Heart left ventricle (tissue), 16 donors: Measurements from ENCODE around the gene SV2B. TPM values are rescaled to one million over a fixed set of nuclear protein-coding genes. Genes with fewer than 3 reads are reported as not detected.

Source experiments
- ATAC-seq, 4 donors: fragments of 200-7000 bp; cut with Tn5 transposase; one replicate each; pipeline ENCODE4 v1.9.1; 2020 to 2022; ENCODE audit warnings: moderate library complexity in 4 of 4, mild to moderate bottlenecking in 3 of 4, moderate number of reproducible peaks in 1 of 4
- DNase-seq, 5 donors: peaks; one replicate each; pipeline ENCODE4 v3.0.0-alpha.2; 2020
- H3K27ac ChIP-seq, 12 donors: fragments of 200-600 bp; sonication (generic) in 4 of 12; one replicate each; pipeline versions ENCODE4 v1.5.0 to v1.8.0; 2016 to 2022; ENCODE audit warnings: mild to moderate bottlenecking in 2 of 12
- H3K27me3 ChIP-seq, 9 donors: fragments of 200-600 bp; sonication (generic) in 2 of 9; one replicate each; pipeline versions ENCODE4 v1.5.1 to v1.8.0; 2016 to 2022; ENCODE audit warnings: mild to moderate bottlenecking in 3 of 9
- H3K36me3 ChIP-seq, 9 donors: fragments of 200-600 bp; sonication (generic) in 2 of 9; one replicate each; pipeline versions ENCODE4 v1.5.0 to v1.8.0; 2018 to 2022; ENCODE audit warnings: mild to moderate bottlenecking in 2 of 9
- H3K4me1 ChIP-seq, 12 donors: fragments of 200-600 bp; sonication (generic) in 4 of 12; one replicate each; pipeline versions ENCODE4 v1.5.0 to v1.8.0; 2016 to 2022; ENCODE audit warnings: mild to moderate bottlenecking in 3 of 12
- H3K4me3 ChIP-seq, 12 donors: fragments of 200-600 bp; sonication (generic) in 4 of 12; one replicate each; pipeline versions ENCODE4 v1.5.0 to v1.8.0; 2017 to 2022; ENCODE audit warnings: mild to moderate bottlenecking in 9 of 12, moderate library complexity in 4 of 12
- H3K9me3 ChIP-seq, 12 donors: fragments of 200-600 bp; sonication (generic) in 4 of 12; one replicate each; pipeline versions ENCODE4 v1.5.0 to v1.8.0; 2016 to 2022; ENCODE audit warnings: mild to moderate bottlenecking in 1 of 12
- POLR2A ChIP-seq, 2 donors: fragments of 450-650 bp; IDR thresholded peaks; one replicate each; pipeline ENCODE4 v1.6.1; 2017; ENCODE audit warnings: antibody characterized with exemption in 2 of 2, mild to moderate bottlenecking in 2 of 2, moderate library complexity in 2 of 2
- WGBS, 4 donors: extraction: QIAGEN DNeasy Blood & Tissue Kit in 2 of 4; methylation state at CpG; one replicate each; pipeline versions ENCODE4 v1.1.5 to v1.1.7; 2013 to 2018; 5-methylcytosine and 5-hydroxymethylcytosine counted together
- intact Hi-C, 10 donors: fragments of 100-400 bp; cut with DNase I; formaldehyde crosslinking; loops; one replicate each; pipeline versions ENCODE4 v1.11.1 to v1.14.2; 2022
- polyA plus RNA-seq, 2 donors: library from polyadenylated mRNA; stranded (reverse); fragments of 200-250 nt; gene quantifications; one replicate each; pipeline ENCODE4 v1.2.3, GENCODE V29; 2013
- total RNA-seq, 9 donors: library from RNA; depleted of rRNA in 2 of 9; stranded (reverse); fragments of >200 nt in 2 of 9; fragmentation: NEBNext Ultra II Directional in 3 of 9; extraction: Animal tissue kit (Norgen Biotek cat#: 25700) in 3 of 9; gene quantifications; one replicate each; pipeline versions ENCODE4 v1.1.0 to v1.2.4, GENCODE V29; 2016 to 2023
- TF ChIP-seq, protein P1 (sequence below), 12 donors: fragments of 200-600 bp; sonication (generic) in 4 of 12; IDR thresholded peaks; one replicate each; pipeline versions ENCODE4 v1.5.0 to v1.8.0; 2018 to 2022; ENCODE audit warnings: antibody characterized with exemption in 12 of 12, mild to moderate bottlenecking in 5 of 12
- donor health status: ischemic (EF 13 %, LVEDD 7.1; RV severe dilation, severe dysfunction).
- donor health status: healthy with polysubstance abuse.
- donor health status: DM: no; HTN: yes; CAD: no.
- donor health status: DM: no; HTN: no; CAD: no.
- donor health status: ischemic (EF 25% LVEDD 6.9; RV normal size, moderate dysfunction).
- donor health status: ischemic (EF 25% LVEDD 5.7; RV mildly dilated, moderate dysfunction).
- donor health status: healthy.
- donor health status: DM: yes; HTN: yes; CAD: no.
- donor health status: ischemic (EF 35%, LVEDD 5.7; RV mildly dilated, moderate dysfunction).
- donor health status: nonischemic (EF 11% LVEDD 7.7; RV severe dilation, severe dysfunction).
- donor health status: DM: yes; HTN: yes; CAD: no.
- donor health status: PGD.
- donor health status: ischemic (EF 29% LVEDD 5.4; RV normal size, mild dysfunction).
- donor health status: nonischemic (EF 23%, LVEDD 6.1; RV moderate dilation, normal function).

SV2B gene
- total and polyA plus RNA-seq, 11 donors: 0.42 to 23.5 (median 1.9) TPM

DNA sequence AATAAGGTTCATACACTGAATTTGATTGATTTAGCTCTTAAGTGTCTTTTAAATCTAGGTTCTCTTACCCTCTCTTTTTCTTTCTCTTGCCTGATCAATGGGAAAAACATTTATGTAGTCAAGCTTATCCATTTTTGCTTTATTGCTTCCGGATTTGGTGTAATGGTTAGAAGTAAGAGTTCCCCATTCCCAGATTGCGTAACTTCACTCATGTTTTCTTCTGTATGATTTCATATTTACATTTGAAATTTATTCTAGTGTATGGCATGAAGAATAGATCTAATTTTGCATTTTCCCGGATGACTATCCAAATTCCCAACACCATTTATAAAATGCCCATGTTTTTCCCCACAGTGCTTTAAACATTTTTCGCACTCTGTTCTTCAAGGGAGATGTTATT, 27.9 kb upstream of the SV2B start:
- no peak for DNase-seq
- intact Hi-C loops: no loop called here
- no peak overlapping the region for H3K27ac ChIP-seq
- no peak overlapping the region for H3K4me3 ChIP-seq
- 90 to 94% (median 91%) methylated on average over 4 of the region's 4 CpGs for WGBS, 4 donors
- H3K36me3 ChIP-seq: no peaks in the 10 kb centered on the region
- ATAC-seq: no peak
- no peaks in the 10 kb centered on the region for H3K9me3 ChIP-seq
- peaks cover 0 to 9% (median 0%) of the 10 kb centered on the region in 9 donors for H3K27me3 ChIP-seq
- TF ChIP-seq, protein P1, sequence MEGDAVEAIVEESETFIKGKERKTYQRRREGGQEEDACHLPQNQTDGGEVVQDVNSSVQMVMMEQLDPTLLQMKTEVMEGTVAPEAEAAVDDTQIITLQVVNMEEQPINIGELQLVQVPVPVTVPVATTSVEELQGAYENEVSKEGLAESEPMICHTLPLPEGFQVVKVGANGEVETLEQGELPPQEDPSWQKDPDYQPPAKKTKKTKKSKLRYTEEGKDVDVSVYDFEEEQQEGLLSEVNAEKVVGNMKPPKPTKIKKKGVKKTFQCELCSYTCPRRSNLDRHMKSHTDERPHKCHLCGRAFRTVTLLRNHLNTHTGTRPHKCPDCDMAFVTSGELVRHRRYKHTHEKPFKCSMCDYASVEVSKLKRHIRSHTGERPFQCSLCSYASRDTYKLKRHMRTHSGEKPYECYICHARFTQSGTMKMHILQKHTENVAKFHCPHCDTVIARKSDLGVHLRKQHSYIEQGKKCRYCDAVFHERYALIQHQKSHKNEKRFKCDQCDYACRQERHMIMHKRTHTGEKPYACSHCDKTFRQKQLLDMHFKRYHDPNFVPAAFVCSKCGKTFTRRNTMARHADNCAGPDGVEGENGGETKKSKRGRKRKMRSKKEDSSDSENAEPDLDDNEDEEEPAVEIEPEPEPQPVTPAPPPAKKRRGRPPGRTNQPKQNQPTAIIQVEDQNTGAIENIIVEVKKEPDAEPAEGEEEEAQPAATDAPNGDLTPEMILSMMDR (IDR thresholded peaks at IDR 0.05): no peak
- no peak for TF ChIP-seq POLR2A (IDR thresholded peaks at IDR 0.05)
- no peaks in the 10 kb centered on the region for H3K4me1 ChIP-seq

DNA sequence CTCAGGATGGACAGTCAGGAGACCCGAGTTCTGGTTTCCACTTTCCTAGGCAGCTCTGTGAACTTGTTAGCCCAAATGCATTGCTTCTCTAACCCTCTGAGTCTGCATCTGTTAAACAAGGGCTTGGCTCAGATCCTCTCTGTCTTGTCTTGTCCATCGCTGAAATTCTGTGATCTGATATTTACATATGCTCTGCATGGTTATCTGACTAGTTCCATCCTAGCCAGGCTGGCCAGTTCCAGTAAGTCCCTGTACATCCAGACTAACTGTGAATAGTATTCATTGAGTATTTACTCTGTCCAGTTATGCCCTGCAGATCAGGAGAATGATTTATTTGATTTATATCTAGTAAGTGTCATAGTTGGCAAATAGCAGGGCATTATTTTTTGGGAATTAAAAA, 27.0 kb upstream of the SV2B start:
- no peaks in the 10 kb centered on the region for H3K4me1 ChIP-seq
- TF ChIP-seq, protein P1 (IDR thresholded peaks at IDR 0.05): no peak
- no peak for TF ChIP-seq POLR2A (IDR thresholded peaks at IDR 0.05)
- H3K27ac ChIP-seq: no peak overlapping the region
- ATAC-seq: no peak
- intact Hi-C loops: no loop called here
- H3K4me3 ChIP-seq: no peak overlapping the region
- H3K9me3 ChIP-seq: no peaks in the 10 kb centered on the region
- no peaks in the 10 kb centered on the region for H3K36me3 ChIP-seq
- DNase-seq: no peak
- 73 to 84% (median 80%) methylated on average over 2 of the region's 2 CpGs for WGBS, 4 donors
- H3K27me3 ChIP-seq: peaks cover 0 to 9% (median 0%) of the 10 kb centered on the region in 9 donors

DNA sequence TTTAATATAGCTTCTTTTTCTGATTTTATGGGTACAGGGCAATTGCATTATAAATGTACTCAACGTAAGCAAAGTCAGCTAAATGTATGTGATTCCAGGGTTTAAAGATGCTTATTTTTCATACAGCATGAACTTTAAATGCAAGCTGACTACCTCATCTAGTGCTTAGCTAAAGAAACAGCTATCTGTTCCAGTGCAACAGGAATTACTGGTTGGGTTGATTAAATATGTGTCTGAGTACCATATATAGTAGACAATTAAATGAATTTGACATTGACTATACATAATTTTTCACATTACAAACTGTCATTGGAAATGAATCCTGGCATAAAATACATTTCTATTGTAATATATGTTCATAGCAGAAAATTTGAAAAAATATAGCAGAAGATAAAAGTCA, 26.3 kb upstream of the SV2B start:
- Histone ChIP-seq H3K9me3 (peaks cover 0 to 3% (median 0%) of the 10 kb centered on the region in 12 donors), H3K27ac (no peak overlapping the region), H3K4me1 (no peaks in the 10 kb centered on the region), H3K4me3 (no peak overlapping the region), H3K27me3 (peaks cover 0 to 9% (median 0%) of the 10 kb centered on the region in 9 donors), H3K36me3 (no peaks in the 10 kb centered on the region)
- 91 to 97% (median 94%) methylated on average over 1 of the region's 1 CpG for WGBS, 4 donors
- ATAC-seq (no peak), DNase-seq (no peak)
- TF ChIP-seq, protein P1 (IDR thresholded peaks at IDR 0.05): no peak
- TF ChIP-seq POLR2A (IDR thresholded peaks at IDR 0.05): no peak
- intact Hi-C loops: no loop called here

DNA sequence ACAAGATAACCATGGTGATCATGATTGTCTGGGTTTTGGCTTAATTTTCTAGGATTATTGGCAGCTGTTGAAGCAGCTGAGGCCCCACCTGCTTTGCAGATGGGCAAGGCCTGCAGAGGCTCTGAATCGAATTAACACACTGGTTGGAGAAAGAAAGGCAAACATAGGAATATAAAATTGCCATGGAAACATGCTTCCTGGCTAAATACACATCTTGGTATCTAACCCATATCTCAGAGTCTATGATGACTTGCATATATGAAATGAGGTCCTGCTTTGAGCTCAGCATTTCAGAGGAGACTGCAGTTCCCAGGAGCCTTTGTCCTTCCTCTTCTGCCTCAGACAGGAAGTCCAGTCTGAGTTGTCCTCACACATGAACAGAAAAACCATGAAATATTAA, 24.3 kb upstream of the SV2B start:
- Histone ChIP-seq H3K36me3 (no peaks in the 10 kb centered on the region), H3K4me1 (no peaks in the 10 kb centered on the region), H3K9me3 (peaks cover 0 to 23% (median 7%) of the 10 kb centered on the region in 12 donors), H3K27me3 (peaks cover 0 to 3% (median 0%) of the 10 kb centered on the region in 9 donors), H3K4me3 (no peak overlapping the region), H3K27ac (no peak overlapping the region)
- intact Hi-C loops: no loop called here
- DNase-seq: no peak
- 66 to 88% (median 72%) methylated on average over 1 of the region's 1 CpG for WGBS, 4 donors
- TF ChIP-seq, protein P1 (IDR thresholded peaks at IDR 0.05): no peak
- TF ChIP-seq POLR2A (IDR thresholded peaks at IDR 0.05): no peak
- no peak for ATAC-seq
